Endothelial cell of umbilical vein (primary cell): Measurements from ENCODE around the gene ZNF565. TPM values are rescaled to one million over a fixed set of nuclear protein-coding genes. Genes with fewer than 3 reads are reported as not detected.
A peak's percentile ranks its signal among the peaks of the same experiment; 100 is the strongest.

ENCODE experiments used
- BruUV-seq: library from RNA; stranded (reverse); fragments of 400-500 nt; replicated peaks from 2 replicates; lab custom pipeline; 2021; lab: Mats Ljungman, UMichigan
- CTCF ChIA-PET: fragments of 300-600, 350-600 bp; sonication (Branson Sonifier 250); formaldehyde crosslinking; loops from one replicate; lab custom pipeline; 2021; ENCODE audit warnings: antibody characterized with exemption, inconsistent platforms; lab: Charles Lee
- POLR2A ChIA-PET: fragments of 300-600, 350-600 bp; sonication (Branson Sonifier 250); formaldehyde crosslinking; loops from one replicate; lab custom pipeline; 2021; ENCODE audit warnings: antibody characterized with exemption, inconsistent platforms; lab: Charles Lee
- DNase-seq: peaks from one replicate; pipeline ENCODE4 v3.0.0-alpha.2; 2011; ENCODE audit warnings: low read depth, low spot score
- FAIRE-seq: peaks from 2 replicates; lab custom pipeline; 2011; peaks lifted over from hg19 to GRCh38; lab: Jason Lieb, UNC
- H2AFZ ChIP-seq: 2 replicates; pipeline ENCODE4 v1.6.0; 2012; ENCODE audit warnings: low read depth, low read length, control low read depth, inconsistent platforms
- H3K27ac ChIP-seq: 2 replicates; pipeline ENCODE4 v1.5.1; 2011; ENCODE audit warnings: low read depth, mild to moderate bottlenecking, control low read depth, low read length, moderate library complexity; ENCODE audit not compliant: insufficient read depth
- H3K27me3 ChIP-seq, 2 experiments: 2 replicates each; pipeline versions ENCODE4 v1.6.0 to v1.6.1; 2011; ENCODE audit warnings: low read length in 2 of 2, mixed read lengths in 1 of 2; ENCODE audit not compliant: control insufficient read depth in 2 of 2, insufficient read depth in 2 of 2
- H3K36me3 ChIP-seq, 2 experiments: 2 replicates in 1 of 2; 3 replicates in 1 of 2; pipeline ENCODE4 v1.5.1; 2011; ENCODE audit warnings: low read length in 2 of 2, mild to moderate bottlenecking in 1 of 2, moderate library complexity in 1 of 2; ENCODE audit not compliant: control insufficient read depth in 2 of 2, insufficient read depth in 2 of 2; ENCODE audit errors: extremely low read depth in 1 of 2
- H3K4me1 ChIP-seq: 3 replicates; pipeline ENCODE4 v1.5.1; 2011; ENCODE audit warnings: mild to moderate bottlenecking, low read length; ENCODE audit not compliant: control insufficient read depth, insufficient read depth; ENCODE audit errors: extremely low read depth
- H3K4me2 ChIP-seq: 2 replicates; pipeline ENCODE4 v1.6.1; 2011; ENCODE audit warnings: low read length, control low read depth, mixed read lengths; ENCODE audit not compliant: insufficient read depth
- H3K4me3 ChIP-seq, 3 experiments: fragments of 200-600 bp in 1 of 3; sonication (generic), shearing (Covaris generic) in 1 of 3; replicated peaks in 1 of 3; 2 replicates each; pipeline ENCODE4 v1.5.1; 2011 to 2016; ENCODE audit warnings: control low read depth in 3 of 3, low read length in 3 of 3, mild to moderate bottlenecking in 2 of 3, inconsistent platforms in 1 of 3, low read depth in 1 of 3, moderate library complexity in 1 of 3; ENCODE audit not compliant: insufficient read depth in 1 of 3
- H3K79me2 ChIP-seq: 2 replicates; pipeline ENCODE4 v1.6.0; 2012; ENCODE audit warnings: low read length, inconsistent platforms; ENCODE audit not compliant: control insufficient read depth, insufficient read depth
- H3K9ac ChIP-seq: replicated peaks from 2 replicates; pipeline ENCODE3; 2011; ENCODE audit warnings: low read length, control low read depth; ENCODE audit not compliant: insufficient read depth; ENCODE audit errors: extremely low read depth
- H3K9me1 ChIP-seq: replicated peaks from 3 replicates; pipeline ENCODE4 v1.6.0; 2011; ENCODE audit warnings: mild to moderate bottlenecking, low read length; ENCODE audit not compliant: control insufficient read depth, insufficient read depth; ENCODE audit errors: extremely low read depth
- H3K9me3 ChIP-seq: replicated peaks from 2 replicates; pipeline ENCODE4 v1.5.1; 2012; ENCODE audit warnings: low read length, inconsistent platforms; ENCODE audit not compliant: control insufficient read depth, insufficient read depth
- H4K20me1 ChIP-seq: replicated peaks from 2 replicates; pipeline ENCODE3; 2011; ENCODE audit warnings: mild to moderate bottlenecking, low read length; ENCODE audit not compliant: control insufficient read depth, insufficient read depth; ENCODE audit errors: extremely low read depth
- CTCF ChIP-seq, 2 donors: IDR thresholded peaks; 1 replicate in 1 of 2; 2 replicates in 1 of 2; pipeline ENCODE4 v1.5.1; 2011; ENCODE audit warnings: low read length in 2 of 2, mild to moderate bottlenecking in 2 of 2, moderate library complexity in 2 of 2, control low read depth in 1 of 2, inconsistent platforms in 1 of 2, low read depth in 1 of 2; ENCODE audit not compliant: insufficient read depth in 1 of 2; ENCODE audit errors: extremely low read depth in 1 of 2
- EZH2 ChIP-seq: IDR thresholded peaks from 2 replicates; pipeline ENCODE4 v1.6.1; 2012; ENCODE audit warnings: borderline replicate concordance, low read depth, mild to moderate bottlenecking, moderate library complexity, low read length, inconsistent platforms; ENCODE audit not compliant: severe bottlenecking
- GATA2 ChIP-seq: IDR thresholded peaks from 2 replicates; pipeline ENCODE4 v1.7.0; 2011; ENCODE audit warnings: low read depth, mild to moderate bottlenecking, moderate library complexity, mixed read lengths, low read length; ENCODE audit not compliant: insufficient read length, insufficient read depth
- JUN ChIP-seq: IDR thresholded peaks from 2 replicates; pipeline ENCODE4 v1.6.1; 2011; ENCODE audit warnings: borderline replicate concordance, low read depth; ENCODE audit not compliant: insufficient read length, insufficient read depth
- MYC ChIP-seq: IDR thresholded peaks from one replicate; pipeline ENCODE4 v1.6.1; 2011; ENCODE audit warnings: mild to moderate bottlenecking, low read depth, low read length
- POLR2A ChIP-seq: IDR thresholded peaks from 2 replicates; pipeline ENCODE4 v1.6.1; 2012; ENCODE audit warnings: low read depth, mild to moderate bottlenecking, control low read depth, low read length
- POLR2AphosphoS5 ChIP-seq: IDR thresholded peaks from 2 replicates; pipeline ENCODE4 v1.6.1; 2012; ENCODE audit warnings: low read depth, mild to moderate bottlenecking, control low read depth, low read length, moderate library complexity; ENCODE audit not compliant: insufficient read depth
- dilution Hi-C: fragments of 300-500 bp; cut with MboI; formaldehyde crosslinking; loops from one replicate; pipeline ENCODE4 v1.15.0; 2019; ENCODE audit warnings: low sequenced_read_pairs; ENCODE audit not compliant: extremely low pct_ligation_motif_present
- intact Hi-C: fragments of 100-400 bp; cut with micrococcal nuclease; formaldehyde crosslinking; loops from one replicate; pipeline ENCODE4 v1.10.0; 2022
- polyA plus RNA-seq, 4 experiments: library from polyadenylated mRNA; depleted of rRNA in 3 of 4; stranded (reverse) in 3 of 4; unstranded in 1 of 4; fragments of >200 nt; gene quantifications; 2 replicates each; pipeline versions ENCODE4 v1.2.1 to v1.2.3, GENCODE V29; 2011 to 2012; ENCODE audit warnings: missing spikeins in 1 of 4
- total RNA-seq: library from RNA; stranded (reverse); gene quantifications from 2 replicates; pipeline ENCODE4 v1.2.3, GENCODE V29; 2021

ZNF565 gene
- total and polyA plus RNA-seq, 2 donors (not counting 3 experiments of a cell fraction or from before 2014, with no cell fraction given), result 1.4 to 3.6 TPM

- Histone ChIP-seq H3K27me3 (no peaks in the 10 kb centered on the region), H3K79me2 (no peaks in the 10 kb centered on the region), H3K9ac (no peak overlapping the region), H3K4me2 (no peak overlapping the region), H4K20me1 (no peaks in the 10 kb centered on the region), H3K4me3 (no peak overlapping the region), H3K36me3 (no peaks in the 10 kb centered on the region), H3K27ac (no peak overlapping the region), H3K4me1 (peaks cover 10% of the 10 kb centered on the region), H3K9me3 (no peaks in the 10 kb centered on the region), H2AFZ (no peak overlapping the region), H3K9me1 (no peaks in the 10 kb centered on the region)
- TF ChIP-seq GATA2, result no peak
- intact Hi-C loops, result no loop called here
- dilution Hi-C loops, result no loop called here
- CTCF ChIA-PET, result interaction anchor here (2.5 to 3.5 kb wide), 2 partner anchors 45 to 113 kb away, joined by 10 to 25 read pairs; no protein-coding TSS in a partner anchor
- no TSS peak for BruUV-seq
- no peak for DNase-seq
- peak; percentile 24 for FAIRE-seq
- POLR2A ChIA-PET, result no interaction called here
These were observed 41.6 kb downstream of the ZNF565 start for GRCh38 chr19:36172852-36173251.

- Histone ChIP-seq H2AFZ (peak overlapping the region; percentile 38), H3K9me1 (no peaks in the 10 kb centered on the region), H3K9me3 (no peaks in the 10 kb centered on the region), H3K79me2 (no peaks in the 10 kb centered on the region), H4K20me1 (no peaks in the 10 kb centered on the region), H3K4me1 (peaks cover 10% of the 10 kb centered on the region), H3K4me3 (no peak overlapping the region), H3K27me3 (no peaks in the 10 kb centered on the region), H3K27ac (peak overlapping the region; percentile 86), H3K4me2 (peak overlapping the region; percentile 40), H3K9ac (peak overlapping the region; percentile 73), H3K36me3 (no peaks in the 10 kb centered on the region)
- intact Hi-C loops (no loop called here), dilution Hi-C loops (no loop called here)
- TF ChIP-seq JUN, result peak; percentile 9
- no peak for TF ChIP-seq POLR2AphosphoS5
- no peak for TF ChIP-seq EZH2
- TF ChIP-seq CTCF (IDR thresholded peaks at IDR 0.05; ENCODE audit: extremely low read depth in 1 of 2, insufficient read depth in 1 of 2, low read depth in 1 of 2, low read length in 2 of 2), result no peak
- TF ChIP-seq MYC, result no peak
- no peak for TF ChIP-seq POLR2A
- POLR2A ChIA-PET, result interaction anchor here (0.9 to 1.8 kb wide), 2 partner anchors 42 to 54 kb away, joined by 5 to 10 read pairs; partner anchors contain the start of genes POLR2I and TBCB
- FAIRE-seq (peak; percentile 92), DNase-seq (peak; percentile 93)
- CTCF ChIA-PET, result interaction anchor here (1.1 to 5.3 kb wide), 13 partner anchors 15 to 113 kb away, joined by 3 to 126 read pairs (median 5); partner anchors contain the start of genes CAPNS1, COX7A1 and POLR2I
- BruUV-seq, result no TSS peak
These were observed 45.2 kb downstream of the ZNF565 start for GRCh38 chr19:36169084-36169760.
